GM19328 (cell line): ENCODE measurements around the gene ADAMTSL3.
"Not testable (repeated sequence)": the region's sequence is repeated elsewhere in the genome, so short reads cannot be mapped to it uniquely, and the experiment has no call there.

Source experiments
- ATAC-seq: cut with Tn5 transposase; IDR thresholded peaks from one replicate; pipeline ENCODE4 v1.9.1; 2021; ENCODE audit warnings: mild to moderate bottlenecking, moderate library complexity; ENCODE audit not compliant: unreplicated experiment

Gene ADAMTSL3

DNA sequence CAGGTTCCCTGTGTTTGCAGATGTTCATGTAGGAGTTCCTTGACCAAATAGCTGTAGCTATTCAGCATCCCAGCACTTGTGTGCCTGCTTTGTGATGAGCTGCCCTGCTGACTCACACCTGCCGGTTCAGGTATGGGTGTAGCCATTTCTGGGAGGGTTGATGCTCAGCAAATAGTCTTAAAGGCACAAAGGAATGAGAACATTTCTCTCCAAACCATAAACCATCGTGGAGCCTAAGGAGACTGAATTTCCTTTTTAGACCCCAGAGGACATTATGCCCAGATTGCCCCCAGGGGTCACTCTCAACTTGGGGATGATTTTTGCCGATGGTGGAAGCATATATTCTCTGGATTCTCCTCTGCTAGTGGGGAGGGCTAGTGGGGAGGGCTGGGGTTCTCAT lies 80.6 kb downstream of the ADAMTSL3 start:
- ATAC-seq = no peak

DNA sequence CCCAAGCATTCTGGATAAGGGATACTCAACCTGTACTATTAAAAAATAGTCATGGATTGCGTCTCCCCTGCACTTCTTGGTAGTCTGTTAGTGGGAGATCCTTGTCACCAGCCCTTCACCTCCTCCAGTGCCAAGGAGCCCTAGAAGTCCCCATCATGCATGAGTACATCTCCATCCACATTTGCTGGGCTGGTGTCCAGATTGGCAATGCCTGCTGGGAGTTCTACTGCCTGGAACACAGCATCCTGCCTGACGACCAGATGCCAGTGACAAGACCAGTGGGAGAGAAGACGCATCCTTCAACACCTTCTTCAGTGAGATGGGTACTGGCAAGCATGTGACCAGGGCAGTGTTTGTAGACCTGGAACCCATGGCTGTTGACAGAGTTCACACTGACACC lies 85.7 kb downstream of the ADAMTSL3 start:
- no peak for ATAC-seq

DNA sequence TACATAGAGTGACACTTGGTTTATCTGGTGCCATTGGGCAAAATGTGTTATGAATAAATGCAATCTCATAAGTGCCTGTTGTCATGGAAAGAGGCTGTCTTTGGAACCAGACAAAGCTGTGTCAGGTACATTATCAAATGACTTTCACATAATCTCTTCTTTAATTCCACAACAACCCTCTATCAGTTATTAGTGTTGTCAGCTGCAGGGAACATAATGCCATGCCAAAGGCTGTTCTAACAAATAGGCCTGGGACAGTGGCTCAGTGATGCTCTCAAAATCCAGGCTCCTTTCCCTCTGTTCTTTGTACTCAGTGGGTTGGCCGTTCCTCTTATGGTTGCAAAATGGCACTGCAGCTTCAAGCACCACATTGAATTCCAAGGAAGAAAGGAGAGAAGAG lies 91.8 kb downstream of the ADAMTSL3 start:
- no peak for ATAC-seq

DNA sequence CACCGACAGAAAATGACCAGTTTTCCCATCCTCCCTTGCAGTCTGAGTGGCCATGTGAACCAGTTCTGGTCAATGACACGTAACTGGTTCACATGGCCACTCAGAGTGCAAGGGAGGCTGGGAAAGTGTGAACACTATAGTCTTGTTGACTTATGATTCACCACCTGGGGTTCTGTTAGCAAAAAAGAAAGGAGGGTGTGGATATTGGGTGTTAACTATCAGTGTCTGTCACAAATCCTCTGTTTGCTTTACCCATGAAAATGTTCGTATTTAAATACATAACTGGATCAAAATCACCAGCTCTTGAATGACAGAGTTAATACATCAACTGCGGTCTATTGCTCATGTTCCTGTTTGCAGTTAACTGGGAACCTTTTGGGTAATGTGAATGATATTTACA lies 92.3 kb downstream of the ADAMTSL3 start:
- ATAC-seq = no peak

DNA sequence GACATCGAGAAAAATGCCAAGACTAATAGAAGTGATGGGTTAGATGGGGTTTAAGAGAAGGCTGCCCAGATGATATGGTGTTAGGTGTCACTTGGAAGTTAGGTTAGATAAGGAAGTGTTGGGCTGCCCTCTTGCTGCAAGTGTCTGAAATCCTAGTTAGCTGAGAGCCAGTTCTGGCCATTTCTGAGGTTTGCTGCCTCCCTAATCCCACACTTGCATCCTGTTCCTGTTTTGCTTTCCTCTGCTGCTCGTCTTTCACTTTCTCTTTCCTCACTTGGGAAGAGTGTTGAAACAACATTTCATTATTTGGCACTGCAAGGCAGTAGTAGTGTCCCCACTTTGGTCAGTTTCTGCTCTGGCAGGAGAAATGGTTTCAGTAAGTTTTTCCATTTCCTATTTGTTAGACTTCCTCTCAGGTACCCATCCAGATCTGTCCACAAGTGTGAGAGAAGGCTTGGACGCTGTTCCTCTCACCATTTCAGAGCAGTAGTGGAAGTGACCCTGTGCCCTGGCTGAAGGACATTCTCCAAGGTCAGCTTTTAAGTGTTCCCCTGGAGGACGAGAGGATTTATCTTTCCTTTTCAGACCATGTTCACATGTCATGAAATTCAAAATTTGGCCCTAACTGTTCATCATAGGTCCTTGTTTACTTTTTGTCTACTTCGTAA lies 93.3 kb downstream of the ADAMTSL3 start:
- no peak for ATAC-seq

DNA sequence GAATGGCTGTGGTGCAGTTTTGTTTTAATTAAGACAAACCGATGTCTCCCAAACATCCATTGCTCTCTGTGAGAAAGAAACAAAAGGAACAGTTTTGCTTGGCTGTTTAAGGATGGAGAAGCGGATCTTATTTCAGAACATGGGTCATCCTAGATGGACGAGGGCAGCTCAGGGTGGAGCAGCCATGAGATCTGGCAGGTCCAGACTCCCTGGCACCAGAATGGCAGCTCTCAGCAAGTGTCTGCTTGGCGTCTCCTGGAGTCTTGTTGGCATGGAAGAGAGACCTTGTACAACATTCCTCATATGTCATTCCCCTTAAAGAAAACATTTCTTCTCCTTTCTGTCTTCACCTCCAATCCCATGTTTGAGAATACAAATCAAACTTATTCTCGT lies 93.8 kb downstream of the ADAMTSL3 start:
- ATAC-seq = no peak

DNA sequence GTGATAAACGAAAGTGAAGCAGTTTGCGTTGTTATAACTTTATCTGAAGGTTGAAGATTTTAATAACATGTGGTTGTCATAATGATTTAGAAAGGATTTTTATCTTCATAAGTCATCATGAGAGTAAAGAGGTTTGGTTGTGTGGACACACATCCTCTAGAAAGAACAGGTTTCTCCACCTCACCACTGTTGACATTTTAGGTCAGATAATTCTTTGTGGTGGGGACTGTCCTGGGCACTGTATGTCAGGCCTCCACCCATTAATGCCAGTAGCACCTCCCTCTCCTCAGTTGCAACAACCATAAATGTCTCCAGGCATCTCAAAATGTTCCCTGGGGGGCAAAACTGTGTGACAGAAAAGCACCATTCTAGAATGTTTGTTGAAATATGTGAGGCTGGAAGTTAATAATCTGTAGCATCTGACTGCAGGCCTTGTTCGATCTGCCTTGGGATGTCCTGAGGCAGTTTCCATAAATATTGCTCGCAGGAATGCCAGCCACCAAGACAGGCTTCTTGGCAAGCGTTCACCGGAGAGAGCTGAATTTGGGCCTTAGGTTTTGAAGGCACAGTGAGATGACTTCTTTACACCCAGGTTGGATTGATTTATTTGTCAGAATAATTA lies 100.1 kb downstream of the ADAMTSL3 start:
- ATAC-seq = no peak

DNA sequence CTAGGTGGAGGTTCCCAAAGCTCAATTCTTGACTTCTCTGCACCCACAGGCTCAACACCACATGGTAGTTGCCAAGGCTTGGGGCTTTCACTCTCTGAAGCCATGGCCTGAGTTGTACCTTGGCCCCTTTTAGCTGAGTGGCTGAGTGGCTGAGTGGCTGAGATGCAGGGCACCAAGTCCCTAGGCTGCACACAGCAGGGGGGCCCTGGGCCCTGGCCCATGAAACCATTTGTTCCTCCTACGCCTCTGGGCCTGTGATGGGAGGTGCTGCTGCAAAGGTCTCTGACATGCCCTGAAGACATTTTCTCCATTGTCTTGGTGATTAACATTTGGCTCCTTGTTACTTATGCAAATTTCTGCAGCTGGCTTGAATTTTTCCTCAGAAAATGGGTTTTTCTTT lies 103.4 kb downstream of the ADAMTSL3 start:
- not testable (repeated sequence) for ATAC-seq

DNA sequence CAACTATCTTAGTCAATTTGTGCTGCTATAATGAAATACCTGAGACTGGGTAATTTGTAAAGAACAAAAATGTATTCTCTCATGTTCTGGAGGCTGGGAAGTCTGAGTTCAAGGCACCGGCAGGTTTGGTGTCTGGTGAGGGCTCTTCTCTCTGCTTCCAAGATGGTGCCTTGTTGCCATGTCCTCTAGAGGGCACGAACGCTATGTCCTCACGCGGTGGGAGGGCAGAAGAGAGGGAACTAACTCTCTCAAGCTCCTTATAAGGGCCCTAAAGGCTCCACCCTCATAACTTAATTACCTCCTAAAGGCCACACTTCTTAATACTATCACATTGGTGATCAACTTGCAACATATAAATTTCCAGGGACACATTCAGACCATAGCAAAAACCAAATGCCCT lies 108.4 kb downstream of the ADAMTSL3 start:
- no peak for ATAC-seq

DNA sequence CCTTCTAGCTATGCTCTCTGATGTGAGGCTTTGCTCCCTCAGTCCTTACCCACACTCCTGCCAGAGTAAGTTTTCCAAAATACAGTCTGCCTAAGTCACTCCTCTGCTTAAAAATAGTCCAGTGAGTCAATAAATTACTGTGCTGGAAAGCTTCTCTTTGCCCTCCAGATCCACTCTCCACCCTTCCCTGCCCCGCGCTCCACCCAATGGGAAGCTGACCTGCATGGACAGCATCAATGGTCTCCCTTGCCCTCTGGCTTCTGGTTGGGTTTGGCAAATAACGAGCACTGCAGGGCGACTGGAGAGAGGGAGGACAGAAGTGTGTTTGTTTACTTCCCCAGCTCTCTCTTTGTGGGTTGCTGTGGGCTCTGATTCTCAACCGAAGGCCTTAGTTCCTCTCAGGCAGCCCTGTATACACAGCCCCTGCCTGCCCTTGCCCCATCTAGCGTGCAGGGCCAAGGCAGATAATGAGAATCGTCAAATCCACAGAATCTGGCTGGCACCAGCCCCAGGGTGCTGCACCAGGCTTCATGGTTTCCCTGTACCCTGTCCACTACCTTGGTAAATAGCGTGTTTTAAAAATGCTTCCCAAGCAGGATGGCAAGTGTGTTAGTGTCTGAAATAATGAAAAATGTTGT lies 110.4 kb downstream of the ADAMTSL3 start:
- no peak for ATAC-seq

DNA sequence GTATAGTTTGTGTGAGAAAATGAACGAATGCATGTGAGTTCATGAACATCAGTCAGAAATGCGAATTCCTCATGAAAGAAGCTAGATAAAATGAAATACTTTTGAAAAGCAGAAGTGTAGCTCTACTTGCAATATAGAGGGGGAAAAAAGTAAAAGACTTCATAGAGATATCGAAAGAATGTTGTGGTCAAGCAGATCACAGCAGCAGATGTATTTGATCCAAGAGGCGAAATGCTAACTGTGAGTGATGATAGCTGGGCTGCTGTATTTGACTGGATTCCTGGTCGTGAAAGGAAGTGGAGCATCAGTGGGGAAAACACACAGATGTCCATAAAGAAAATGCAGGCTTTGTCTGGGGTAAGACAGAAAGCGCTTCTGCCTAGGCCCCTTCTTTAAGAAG lies 112.4 kb downstream of the ADAMTSL3 start:
- no peak for ATAC-seq

DNA sequence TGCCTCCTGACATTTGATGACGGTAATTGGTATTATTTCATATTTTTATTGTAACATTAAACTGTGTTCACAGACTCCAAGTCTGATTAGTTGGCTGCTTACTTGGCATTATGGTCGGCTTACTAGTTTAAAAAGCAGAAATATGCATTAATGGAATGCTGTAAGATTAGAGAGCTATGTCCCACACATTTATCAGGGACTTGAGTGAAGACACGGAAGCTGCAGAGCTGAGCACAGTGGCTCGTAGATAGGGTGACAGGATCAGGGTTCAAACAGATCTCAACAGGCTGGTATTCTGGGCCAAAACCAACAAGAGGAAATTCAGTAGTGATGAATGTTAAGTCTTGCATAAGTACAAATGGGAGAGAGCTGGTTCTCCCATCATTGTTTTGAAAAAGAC lies 113.8 kb downstream of the ADAMTSL3 start:
- no peak for ATAC-seq

DNA sequence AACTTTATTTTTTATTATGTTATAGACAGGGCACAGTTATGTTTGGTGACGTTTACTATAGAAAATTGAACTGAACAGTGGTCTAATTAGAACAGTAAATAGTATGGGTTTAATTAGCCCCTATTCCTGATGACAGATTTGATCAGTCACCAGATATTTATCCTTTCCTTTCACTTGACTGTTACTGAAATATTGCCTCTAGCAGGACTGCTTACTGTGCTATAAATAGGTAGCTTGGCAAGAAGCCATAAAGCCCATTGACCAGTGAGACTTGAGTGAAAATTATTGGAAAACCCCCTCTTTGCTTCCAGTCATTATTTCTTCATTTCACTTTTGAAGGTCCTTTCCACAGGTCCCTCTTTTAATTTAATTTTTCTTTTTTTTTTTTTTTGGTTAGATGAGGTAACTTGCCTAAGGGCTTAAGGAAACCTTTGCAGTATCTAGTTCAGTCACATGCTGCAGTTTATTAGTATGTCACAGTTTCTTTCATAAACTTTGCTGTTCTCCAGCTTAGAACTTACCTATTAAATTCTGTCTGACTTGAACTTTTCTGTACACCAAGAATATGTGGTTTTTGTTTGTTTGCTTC lies 115.6 kb downstream of the ADAMTSL3 start:
- no peak for ATAC-seq

DNA sequence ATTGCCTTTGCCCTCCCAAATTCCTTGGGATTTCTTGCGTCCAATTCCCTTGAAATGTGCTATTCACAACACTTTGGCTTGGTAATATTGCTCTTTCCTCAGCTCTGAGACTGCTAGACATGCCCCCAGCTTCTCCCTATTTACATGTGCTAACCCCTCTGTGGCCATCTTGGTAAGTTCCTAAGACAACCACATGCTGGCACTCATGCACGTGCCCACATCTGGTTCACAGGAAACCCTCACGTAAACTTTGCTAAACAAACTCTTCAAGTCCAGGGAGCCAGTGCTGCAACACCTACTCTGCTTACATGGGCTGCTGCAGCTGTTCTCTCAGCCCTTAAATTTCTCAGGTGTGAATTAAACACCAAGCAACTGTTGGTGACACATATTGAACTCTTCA lies 121.8 kb downstream of the ADAMTSL3 start:
- ATAC-seq = no peak

DNA sequence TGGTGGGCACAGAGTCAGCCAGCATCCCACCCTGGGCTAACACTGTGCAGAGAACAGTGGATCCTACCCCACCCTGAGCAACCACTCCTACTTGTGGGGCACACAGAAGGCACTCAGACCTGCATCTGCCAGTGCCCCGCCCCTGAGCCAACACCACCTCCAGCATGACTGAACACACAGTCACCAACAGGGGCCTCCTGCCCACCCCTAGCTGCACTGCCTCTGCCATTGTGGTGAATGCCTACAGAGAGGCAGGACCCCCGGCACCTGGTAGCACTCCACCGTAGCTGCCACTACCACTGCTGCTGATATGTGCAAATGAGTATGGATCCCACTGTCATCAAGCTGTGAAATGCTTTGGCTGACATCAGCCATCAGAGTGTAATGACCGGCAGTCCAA lies 123.1 kb downstream of the ADAMTSL3 start:
- no peak for ATAC-seq

DNA sequence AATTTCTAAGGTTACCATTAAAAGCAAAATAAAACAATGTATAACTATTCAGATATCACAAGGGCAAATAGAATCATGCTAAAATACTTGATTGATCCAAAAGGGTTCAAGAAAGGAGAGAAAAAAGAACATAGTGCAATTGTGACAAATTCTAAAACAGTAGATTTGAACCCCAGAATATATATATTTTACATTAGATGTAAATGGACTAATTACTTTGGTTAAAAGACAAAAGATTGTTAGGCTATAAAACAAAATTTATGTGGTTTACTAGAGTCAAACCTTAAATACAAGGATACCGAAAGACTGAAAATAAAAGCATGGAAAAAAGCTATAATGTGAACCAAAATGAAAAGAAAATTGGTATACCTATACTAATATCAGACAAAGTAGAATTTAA lies 129.3 kb downstream of the ADAMTSL3 start:
- no peak for ATAC-seq

DNA sequence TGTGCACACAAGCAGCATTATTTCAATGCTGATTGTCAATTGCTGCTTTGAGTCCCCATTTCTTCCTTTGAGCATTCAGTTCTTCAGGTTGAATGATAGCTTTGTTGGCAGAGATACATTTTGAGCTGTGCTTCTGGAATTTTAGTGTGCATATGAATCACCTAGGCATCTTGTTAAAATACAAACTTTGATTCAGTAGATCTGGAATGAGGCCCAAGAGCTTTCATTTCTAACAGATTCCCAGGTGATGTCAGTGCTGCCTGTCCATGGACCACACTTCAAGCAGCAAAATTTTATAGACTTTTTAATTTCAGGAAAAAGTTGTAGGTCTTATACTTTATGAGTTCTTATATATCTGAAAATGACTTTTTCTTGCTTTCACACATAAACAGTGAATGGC lies 131.1 kb downstream of the ADAMTSL3 start:
- no peak for ATAC-seq

DNA sequence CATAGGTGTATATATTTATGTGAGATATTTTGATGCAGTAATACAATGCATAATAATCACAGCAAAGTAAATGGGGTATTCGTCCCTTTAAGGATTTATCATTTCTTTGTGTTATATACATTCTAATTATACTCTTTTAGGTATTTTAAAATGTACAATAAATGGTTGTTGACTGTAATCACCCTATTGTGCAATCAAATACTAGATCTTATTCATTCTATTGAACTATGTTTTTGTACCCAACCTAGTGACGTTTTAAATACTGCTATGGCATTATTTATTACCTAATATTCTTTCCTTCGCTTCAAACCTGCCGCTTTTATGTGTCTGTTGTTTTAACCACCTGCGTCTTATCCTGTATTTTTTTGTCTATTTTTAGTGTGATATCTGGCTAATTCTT lies 132.4 kb downstream of the ADAMTSL3 start:
- ATAC-seq = no peak

DNA sequence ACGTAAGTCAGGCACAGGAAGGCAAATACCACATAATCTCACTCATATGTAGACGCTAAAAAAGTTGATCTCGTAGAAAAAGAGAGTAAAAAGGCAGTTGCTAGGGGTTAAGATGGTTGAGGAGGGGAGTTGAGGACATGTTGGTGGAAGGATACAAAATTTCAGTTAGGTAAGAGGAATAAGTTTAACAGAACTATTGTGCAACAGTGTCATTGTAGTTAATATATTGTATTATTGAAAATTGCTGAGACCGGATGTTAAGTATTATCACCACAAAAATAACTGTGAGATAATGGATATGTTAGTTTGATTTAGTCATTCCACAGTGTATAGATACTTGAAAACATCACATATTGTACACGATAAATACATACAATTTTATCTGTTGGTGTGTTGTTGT lies 139.1 kb downstream of the ADAMTSL3 start:
- no peak for ATAC-seq

DNA sequence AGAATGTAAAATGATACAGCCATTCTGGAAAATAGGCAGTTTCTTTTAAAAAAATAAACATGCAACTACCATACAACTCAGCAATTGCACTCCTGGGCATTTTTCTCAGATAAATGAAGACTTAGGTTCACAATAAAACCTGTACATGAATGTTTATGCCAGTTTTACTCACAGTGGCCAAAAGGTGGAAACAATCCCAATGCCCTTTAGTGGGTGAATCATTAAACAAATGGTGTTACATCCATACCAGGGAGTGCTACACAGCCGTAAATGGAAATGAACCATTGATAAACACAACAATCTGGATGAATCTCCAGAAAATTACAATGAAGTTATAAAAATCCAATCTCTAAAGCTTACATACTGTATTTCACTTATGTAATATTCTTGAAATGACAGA lies 140.3 kb downstream of the ADAMTSL3 start:
- no peak for ATAC-seq

DNA sequence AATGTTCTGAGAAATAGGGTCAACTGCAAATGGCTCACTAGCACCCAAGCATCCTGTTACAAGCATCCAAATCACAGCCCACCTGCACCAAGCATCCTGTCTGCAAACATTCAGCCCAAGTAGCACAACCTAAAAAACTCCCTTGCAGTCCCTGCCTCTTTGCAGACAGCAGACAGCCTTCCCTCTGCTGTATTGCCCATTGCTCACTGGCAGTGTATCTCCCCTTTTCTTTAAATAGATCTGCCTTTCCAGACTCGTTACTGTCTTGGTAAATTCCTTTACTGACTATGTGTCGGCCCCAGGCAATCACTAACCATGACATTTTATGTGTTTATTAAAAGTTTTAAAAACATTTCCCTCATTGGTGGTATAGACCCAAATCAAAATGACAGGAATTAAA lies 155.4 kb downstream of the ADAMTSL3 start:
- no peak for ATAC-seq

DNA sequence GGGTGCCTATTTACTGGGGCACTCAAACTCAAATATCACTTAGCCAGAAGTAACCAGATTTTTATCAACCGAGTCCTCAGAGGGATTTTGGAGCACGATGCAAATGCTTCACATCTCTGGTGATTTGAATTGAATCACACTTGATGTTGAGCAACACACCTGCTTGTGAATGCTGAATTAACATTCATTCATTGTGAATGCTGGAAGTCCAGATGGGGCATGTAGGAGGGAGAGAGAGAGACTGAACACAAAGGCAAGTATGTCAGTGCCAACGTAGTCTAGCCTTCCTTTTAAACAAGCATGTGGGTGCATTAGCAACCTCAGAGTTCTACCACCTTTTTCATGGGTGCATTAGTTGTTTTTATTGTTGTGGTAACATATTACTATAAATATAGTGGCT lies 156.2 kb downstream of the ADAMTSL3 start:
- no peak for ATAC-seq
